ENCODE measurements around the gene LAIR1.
"Not testable (repeated sequence)": the region's sequence is repeated elsewhere in the genome, so short reads cannot be mapped to it uniquely, and the experiment has no call there.

LAIR1 gene

GRCh38 chr19:54324071-54324470, 40.7 kb downstream of the LAIR1 start:
- peaks cover 16% of the 10 kb centered on the region for H3K4me1 ChIP-seq (ENCODE audit: low read length)
- no peak overlapping the region for H3K4me2 ChIP-seq (ENCODE audit: low read depth, low read length)
- H3K4me3 ChIP-seq (ENCODE audit: low read length), result no peak overlapping the region
- H4K20me1 ChIP-seq (ENCODE audit: insufficient read depth, low read length), result no peaks in the 10 kb centered on the region
- no peaks in the 10 kb centered on the region for H3K9me2 ChIP-seq (replicated peaks; ENCODE audit: insufficient read depth, low read length)
- no peaks in the 10 kb centered on the region for H3K9me3 ChIP-seq (replicated peaks; ENCODE audit: insufficient read depth, low read length)
- H3K27me3 ChIP-seq (replicated peaks; ENCODE audit: insufficient read depth, low read length), result peaks cover 46% of the 10 kb centered on the region
- no peak overlapping the region for H3K27ac ChIP-seq (ENCODE audit: low read length)
- no peak for DNase-seq
- no peak overlapping the region for H2AFZ ChIP-seq (ENCODE audit: low read length)
- H3K36me3 ChIP-seq (replicated peaks; ENCODE audit: insufficient read depth, low read length), result no peaks in the 10 kb centered on the region
- no peaks in the 10 kb centered on the region for H3K79me2 ChIP-seq (ENCODE audit: low read length)
- no peak for TF ChIP-seq CTCF (IDR thresholded peaks at IDR 0.05; ENCODE audit: low read length)
- no peak for TF ChIP-seq EZH2 (optimal IDR thresholded peaks at IDR 0.05; ENCODE audit: low read depth, low read length)
- no peak for TF ChIP-seq EZH2phosphoT487 (IDR thresholded peaks at IDR 0.05; ENCODE audit: low read length)
- H3F3A ChIP-seq (ENCODE audit: insufficient read depth, low read length), result no peaks in the 10 kb centered on the region
- no peak overlapping the region for H3K9ac ChIP-seq (ENCODE audit: low read length)

- H3K9me2 ChIP-seq (replicated peaks; ENCODE audit: insufficient read depth, low read length); H3K4me2 ChIP-seq (ENCODE audit: low read depth, low read length); H2AFZ ChIP-seq (ENCODE audit: low read length); H3K27ac ChIP-seq (ENCODE audit: low read length); H3K79me2 ChIP-seq (ENCODE audit: low read length); DNase-seq; H3K9ac ChIP-seq (ENCODE audit: low read length); H3K36me3 ChIP-seq (replicated peaks; ENCODE audit: insufficient read depth, low read length); H3F3A ChIP-seq (ENCODE audit: insufficient read depth, low read length); H4K20me1 ChIP-seq (ENCODE audit: insufficient read depth, low read length); H3K9me3 ChIP-seq (replicated peaks; ENCODE audit: insufficient read depth, low read length); H3K4me3 ChIP-seq (ENCODE audit: low read length): not testable (repeated sequence)
- Histone ChIP-seq H3K27me3 (replicated peaks; ENCODE audit: insufficient read depth, low read length) (peaks cover 57% of the 10 kb centered on the region), H3K4me1 (ENCODE audit: low read length) (peaks cover 16% of the 10 kb centered on the region)
Measured at GRCh38 chr19:54322934-54323333, 41.8 kb downstream of the LAIR1 start.

DNA sequence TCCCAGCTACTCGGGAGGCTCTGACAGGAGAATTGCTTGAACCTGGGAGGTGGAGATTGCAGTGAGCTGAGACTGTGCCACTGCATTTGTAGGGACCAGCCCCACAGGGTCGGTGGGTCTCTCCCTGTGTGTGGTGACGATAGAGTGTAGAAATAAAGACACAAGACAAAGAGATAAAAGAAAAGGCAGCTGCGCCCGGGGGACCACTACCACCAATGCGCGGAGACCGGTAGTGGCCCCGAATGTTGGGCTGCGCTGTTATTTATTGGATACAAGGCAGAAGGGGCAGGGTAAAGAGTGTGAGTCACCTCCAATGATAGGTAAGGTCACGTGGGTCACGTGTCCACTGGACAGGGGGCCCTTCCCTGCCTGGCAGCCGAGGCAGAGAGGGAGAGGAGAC, 42.4 kb downstream of the LAIR1 start:
- not testable (repeated sequence) for H3K79me2 ChIP-seq (ENCODE audit: low read length); H3K27ac ChIP-seq (ENCODE audit: low read length); H3F3A ChIP-seq (ENCODE audit: insufficient read depth, low read length); H3K4me2 ChIP-seq (ENCODE audit: low read depth, low read length); DNase-seq; H3K9me2 ChIP-seq (replicated peaks; ENCODE audit: insufficient read depth, low read length); H3K9me3 ChIP-seq (replicated peaks; ENCODE audit: insufficient read depth, low read length); H3K36me3 ChIP-seq (replicated peaks; ENCODE audit: insufficient read depth, low read length); H4K20me1 ChIP-seq (ENCODE audit: insufficient read depth, low read length); H3K4me3 ChIP-seq (ENCODE audit: low read length); H3K9ac ChIP-seq (ENCODE audit: low read length); H2AFZ ChIP-seq (ENCODE audit: low read length)
- H3K27me3 ChIP-seq (replicated peaks; ENCODE audit: insufficient read depth, low read length), result peaks cover 63% of the 10 kb centered on the region
- H3K4me1 ChIP-seq (ENCODE audit: low read length), result peaks cover 12% of the 10 kb centered on the region

DNA sequence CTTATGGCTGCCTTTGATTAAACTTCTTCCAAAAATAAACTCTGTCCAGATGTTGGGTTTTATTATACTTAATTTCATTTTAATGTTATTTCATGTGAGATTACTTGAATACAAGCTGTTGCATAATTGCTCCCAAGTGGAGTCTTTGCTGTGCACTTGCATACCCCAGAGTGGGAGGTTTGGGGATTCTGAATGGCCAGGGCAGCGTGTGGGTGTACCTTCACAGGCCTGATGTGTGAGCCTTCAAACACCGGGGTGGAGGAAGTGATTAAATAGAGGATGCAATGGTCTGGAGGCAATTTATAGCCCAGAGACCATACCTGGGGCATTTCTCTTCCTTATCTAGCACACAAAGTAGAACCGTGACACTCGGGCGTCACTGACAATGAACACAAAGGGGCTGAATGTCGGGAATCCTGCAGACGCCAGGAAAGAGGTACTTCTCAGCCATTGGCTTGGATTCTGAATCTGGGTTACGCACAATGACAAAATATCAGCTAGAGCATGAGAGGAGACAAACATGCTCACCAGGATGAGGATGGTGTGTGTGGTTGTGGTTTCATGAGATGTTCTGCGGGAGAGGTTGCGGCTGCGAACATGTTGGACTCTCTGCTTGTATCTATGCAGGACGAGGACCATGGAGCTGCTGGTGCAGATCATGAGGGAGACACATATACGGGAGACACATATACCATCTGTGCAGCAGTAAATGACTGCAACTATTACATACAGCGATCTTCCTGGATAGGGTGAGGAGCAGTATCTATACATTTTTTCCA, 44.6 kb downstream of the LAIR1 start:
- Histone ChIP-seq H3K9me2 (replicated peaks; ENCODE audit: insufficient read depth, low read length) (no peaks in the 10 kb centered on the region), H3K36me3 (replicated peaks; ENCODE audit: insufficient read depth, low read length) (no peaks in the 10 kb centered on the region), H3K4me3 (ENCODE audit: low read length) (no peak overlapping the region), H2AFZ (ENCODE audit: low read length) (no peak overlapping the region), H3K79me2 (ENCODE audit: low read length) (no peaks in the 10 kb centered on the region), H3K9ac (ENCODE audit: low read length) (no peak overlapping the region), H3K4me1 (ENCODE audit: low read length) (no peaks in the 10 kb centered on the region), H3F3A (ENCODE audit: insufficient read depth, low read length) (no peaks in the 10 kb centered on the region), H3K27ac (ENCODE audit: low read length) (no peak overlapping the region), H3K27me3 (replicated peaks; ENCODE audit: insufficient read depth, low read length) (peaks cover 85% of the 10 kb centered on the region), H3K9me3 (replicated peaks; ENCODE audit: insufficient read depth, low read length) (no peaks in the 10 kb centered on the region; the same call in 1 of the 2 replicates), H4K20me1 (ENCODE audit: insufficient read depth, low read length) (no peaks in the 10 kb centered on the region), H3K4me2 (ENCODE audit: low read depth, low read length) (no peak overlapping the region)
- no peak for DNase-seq
- TF ChIP-seq CTCF (IDR thresholded peaks at IDR 0.05; ENCODE audit: low read length) (no peak), EZH2 (optimal IDR thresholded peaks at IDR 0.05; ENCODE audit: low read depth, low read length) (no peak), EZH2phosphoT487 (IDR thresholded peaks at IDR 0.05; ENCODE audit: low read length) (no peak)
